NCI-H1105 (cell line): ENCODE data around the gene SUSD2.

ENCODE experiments used
- DNase-seq: peaks from one replicate; lab custom pipeline; 2025; lab: John Stamatoyannopoulos, UW

The SUSD2 gene

GRCh38 chr22:24149198-24149590 is 32.1 kb upstream of the SUSD2 start:
- no peak for DNase-seq

GRCh38 chr22:24153353-24153752 is 27.9 kb upstream of the SUSD2 start:
- DNase-seq, result no peak

DNA sequence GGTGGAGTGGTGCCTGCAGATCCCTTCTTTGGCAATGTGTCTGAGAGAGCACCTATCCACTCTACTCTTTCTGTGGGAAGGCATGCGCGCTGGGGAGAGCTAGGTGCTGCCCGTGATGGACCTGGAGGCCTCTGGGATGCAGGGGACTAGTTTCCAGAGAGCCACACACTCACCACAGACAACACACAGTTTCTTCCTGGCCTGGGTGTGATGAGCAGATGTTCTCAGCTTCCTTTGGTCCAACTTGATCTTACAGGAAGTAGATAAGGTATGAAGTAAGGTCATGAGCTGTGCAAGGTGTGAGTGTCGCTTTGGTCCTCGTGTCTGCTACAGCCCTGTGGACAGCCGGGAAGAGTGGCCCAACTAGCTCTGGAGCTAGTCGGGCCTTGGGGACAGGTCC is 27.3 kb upstream of the SUSD2 start:
- no peak for DNase-seq

GRCh38 chr22:24154826-24155225 is 26.5 kb upstream of the SUSD2 start:
- no peak for DNase-seq

DNA sequence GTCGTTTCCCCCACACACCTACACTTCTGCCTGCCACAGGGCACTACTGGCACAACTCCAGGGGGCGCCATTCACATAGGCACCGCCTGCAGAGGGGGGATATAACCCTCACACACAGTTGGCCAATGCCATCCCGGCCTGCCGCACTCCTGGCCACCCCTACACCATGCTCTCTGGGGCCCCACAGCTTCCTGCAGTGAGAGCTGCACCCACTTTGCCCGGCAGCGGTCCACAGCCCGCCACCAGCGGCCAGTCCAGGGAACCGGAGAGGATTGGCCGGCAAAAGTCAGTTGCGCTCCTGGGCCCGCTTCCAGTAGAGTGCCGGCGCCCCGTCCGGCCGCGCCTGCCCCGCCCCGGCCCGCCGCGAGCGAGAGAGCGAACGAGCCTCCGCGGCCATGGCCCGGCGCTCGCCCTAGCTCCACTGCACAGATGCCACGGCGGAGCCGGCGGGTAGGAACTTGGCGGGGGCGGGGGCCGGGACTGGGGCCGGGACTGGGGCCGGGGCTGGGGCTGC is 25.6 kb upstream of the SUSD2 start:
- peak; percentile 13 for DNase-seq

DNA sequence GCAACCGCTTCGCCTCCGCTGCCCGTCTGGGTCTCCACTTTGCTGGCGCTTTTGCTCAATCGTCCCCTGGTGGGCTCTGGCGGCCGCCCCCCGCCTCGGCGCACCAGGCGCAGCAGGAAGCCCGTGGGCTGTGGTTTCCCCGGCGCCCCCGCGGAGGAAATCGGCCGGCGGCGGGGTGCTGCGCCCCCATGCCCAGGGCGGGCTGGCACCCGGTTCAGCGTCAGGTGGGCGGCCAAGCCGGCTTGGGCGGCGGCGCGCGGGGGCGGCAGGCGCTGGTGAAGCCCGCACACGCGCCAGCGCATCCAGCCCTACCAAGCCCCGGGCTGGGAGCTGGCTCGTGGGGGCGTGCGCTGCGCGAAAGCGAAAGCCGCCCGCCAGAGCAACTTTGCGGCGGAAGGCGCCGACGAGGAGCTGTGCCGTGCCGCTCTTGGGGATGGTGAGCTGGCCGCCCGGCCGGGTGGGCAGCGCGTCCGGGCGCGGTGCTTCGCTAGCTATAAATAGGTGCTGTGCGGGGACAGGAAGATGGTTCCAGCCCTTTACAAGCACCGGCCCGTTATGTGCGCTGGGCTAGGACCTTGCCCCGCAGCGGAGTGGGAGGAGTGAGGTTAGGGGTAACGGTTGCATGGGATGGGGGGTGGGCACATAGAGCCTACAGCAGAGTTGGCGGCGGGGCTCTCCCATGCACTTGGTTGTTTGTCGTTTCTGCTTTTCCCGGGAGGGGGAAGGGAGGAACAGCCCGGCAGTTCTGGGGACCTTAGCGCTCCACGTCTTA is 25.0 kb upstream of the SUSD2 start:
- no peak for DNase-seq

- peak; percentile 86 for DNase-seq
These were observed 24.1 kb upstream of the SUSD2 start for GRCh38 chr22:24156913-24157821.

DNA sequence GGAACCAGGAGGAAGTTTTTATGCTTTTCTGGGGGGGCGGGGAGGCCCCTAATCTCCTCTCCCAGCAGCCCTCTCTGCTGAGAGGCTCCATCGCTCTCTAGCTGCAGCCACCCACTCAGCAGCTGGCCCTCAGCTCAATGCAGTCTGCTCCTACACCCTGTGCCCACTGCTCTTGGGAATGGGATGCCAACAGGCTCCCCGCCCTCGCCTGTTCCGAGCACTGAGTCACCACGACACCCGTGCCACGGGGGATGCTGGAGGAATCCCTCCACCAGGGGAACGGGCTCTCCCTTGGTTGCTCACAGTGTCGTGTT is 23.5 kb upstream of the SUSD2 start:
- DNase-seq, result no peak

DNA sequence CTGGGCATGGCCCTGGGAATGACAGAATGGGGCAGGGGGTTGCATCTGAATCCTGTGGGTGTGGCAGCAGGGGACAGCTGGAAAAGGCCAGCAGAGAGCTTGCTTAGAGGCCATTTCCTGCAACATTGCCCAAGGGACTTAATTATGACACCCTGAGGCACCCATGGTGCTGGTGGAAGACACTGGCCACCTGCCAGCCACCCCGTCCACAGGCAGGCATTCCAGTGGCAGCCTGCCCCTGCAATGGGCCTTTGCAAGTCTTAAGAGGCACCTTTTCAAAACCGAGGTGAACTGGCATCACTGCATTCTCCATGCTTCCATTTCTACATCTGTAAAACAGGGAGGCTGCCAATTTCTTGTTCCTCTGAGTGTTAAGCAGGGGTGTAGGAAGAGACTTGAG is 21.6 kb upstream of the SUSD2 start:
- DNase-seq, result no peak

DNA sequence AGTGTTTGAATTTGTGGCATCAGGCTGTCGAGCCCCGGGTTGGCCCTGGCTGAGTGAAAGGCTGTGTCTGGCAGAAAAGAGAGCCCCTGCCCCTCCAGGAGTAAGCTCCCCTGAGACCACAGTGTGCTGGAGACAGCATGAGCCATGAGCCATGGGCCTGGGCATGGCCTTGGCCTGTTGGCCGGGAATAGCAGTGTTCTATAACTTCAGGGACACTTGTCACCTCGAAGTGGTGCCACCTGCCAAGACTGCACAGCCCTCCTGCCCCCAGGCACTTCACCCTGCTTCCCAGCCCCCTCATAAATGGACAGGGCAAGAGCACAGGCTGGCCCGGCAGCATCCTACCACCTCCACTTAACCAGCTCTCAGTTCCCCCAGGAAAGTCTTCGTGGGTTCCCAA is 20.7 kb upstream of the SUSD2 start:
- DNase-seq, result no peak

DNA sequence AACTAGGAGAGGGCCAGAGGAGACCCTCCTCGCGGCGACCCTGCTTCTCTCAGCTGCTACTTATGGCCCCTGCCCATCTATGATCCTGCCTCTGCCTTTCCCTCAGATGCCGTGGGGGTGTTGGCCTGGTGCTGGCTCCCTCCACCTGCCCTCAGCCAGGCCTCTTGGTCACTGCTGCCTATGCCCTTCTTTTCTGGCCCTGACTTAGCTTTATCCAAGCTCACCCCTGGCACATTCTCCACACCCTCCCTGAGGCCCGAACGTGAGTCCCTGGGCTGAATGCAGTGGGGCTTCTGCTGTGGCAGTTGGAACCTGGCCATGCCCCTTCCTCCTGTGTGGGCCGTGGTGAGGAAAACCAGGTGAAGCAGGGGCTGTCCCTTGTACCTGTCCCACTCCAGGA is 19.8 kb upstream of the SUSD2 start:
- DNase-seq, result no peak

DNA sequence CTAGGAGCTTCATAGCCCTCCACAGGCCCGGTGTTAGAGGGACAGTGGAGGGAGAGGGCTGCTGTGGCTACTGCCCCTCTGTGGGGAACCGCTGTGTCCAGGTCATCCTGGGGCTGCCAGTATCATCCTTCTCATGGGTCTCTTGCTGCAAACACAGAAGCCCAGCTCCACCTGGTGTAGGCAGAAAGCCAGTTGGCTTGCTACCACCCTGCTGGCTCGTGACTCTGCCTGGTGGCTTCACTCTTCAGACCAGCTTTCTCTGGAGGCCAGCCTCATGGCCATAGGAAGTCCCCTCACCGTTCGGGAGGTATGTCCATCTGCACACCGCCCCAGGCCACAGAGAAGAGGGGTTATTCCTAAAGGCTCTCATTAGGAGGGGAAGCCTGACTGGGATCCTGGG is 19.4 kb upstream of the SUSD2 start:
- DNase-seq, result no peak

DNA sequence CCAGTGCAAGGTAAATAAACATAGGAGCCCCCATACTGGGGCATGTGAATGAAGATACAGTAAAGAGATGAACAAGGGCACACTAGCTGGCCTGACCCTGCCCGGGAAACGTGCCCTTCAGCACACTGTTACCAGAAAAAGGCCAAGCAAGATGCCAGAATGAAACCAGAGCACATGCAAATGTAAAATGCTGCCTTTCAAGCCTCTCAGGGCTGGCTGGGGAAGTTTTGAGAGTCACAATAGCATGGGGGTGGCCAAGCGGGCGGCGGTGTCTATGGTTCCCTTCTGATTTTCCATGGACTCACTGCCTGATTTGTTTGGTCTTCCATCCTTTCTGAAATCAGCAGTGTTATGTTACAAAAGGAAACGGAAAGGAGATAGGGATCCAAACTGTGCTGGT is 18.9 kb upstream of the SUSD2 start:
- DNase-seq, result no peak

DNA sequence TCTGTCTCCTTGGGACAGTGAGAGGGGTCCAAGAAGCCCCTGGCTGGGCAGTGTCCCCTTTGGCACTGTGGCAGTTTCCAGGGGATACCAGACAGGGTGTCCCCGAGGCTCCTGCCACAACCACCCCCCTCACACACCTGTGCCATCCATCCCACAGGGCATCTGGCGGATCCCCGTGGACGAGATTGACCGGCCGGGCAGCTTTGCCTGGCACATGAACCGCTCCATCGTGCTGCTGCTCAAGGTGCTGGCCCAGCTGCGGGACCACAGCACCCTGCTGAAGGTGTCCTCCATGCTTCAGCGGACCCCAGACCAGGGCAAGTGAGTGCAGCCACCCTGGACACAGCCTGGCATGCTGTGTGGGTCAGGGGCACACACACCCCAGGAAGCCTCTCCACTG is 17.0 kb upstream of the SUSD2 start:
- DNase-seq, result no peak

DNA sequence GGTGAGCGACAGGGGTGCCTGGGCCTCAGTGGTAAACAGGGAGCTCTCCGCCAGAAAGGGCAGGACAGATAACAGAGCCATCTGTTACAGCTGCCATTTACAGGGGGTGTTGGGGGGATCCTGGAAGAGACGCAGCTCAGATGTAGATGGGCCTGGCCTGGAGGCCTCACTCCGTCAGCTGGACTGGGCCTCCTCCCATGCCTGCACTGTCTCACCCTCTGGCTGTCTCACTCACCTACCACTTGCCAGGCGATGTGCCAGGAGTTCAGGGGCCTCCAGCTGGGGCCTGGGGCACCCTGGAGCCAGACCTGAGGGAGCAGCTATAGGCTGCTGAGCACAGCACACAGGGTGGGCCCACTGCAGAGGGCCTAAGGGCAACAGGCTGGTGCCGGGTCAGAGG is 16.3 kb upstream of the SUSD2 start:
- no peak for DNase-seq

DNA sequence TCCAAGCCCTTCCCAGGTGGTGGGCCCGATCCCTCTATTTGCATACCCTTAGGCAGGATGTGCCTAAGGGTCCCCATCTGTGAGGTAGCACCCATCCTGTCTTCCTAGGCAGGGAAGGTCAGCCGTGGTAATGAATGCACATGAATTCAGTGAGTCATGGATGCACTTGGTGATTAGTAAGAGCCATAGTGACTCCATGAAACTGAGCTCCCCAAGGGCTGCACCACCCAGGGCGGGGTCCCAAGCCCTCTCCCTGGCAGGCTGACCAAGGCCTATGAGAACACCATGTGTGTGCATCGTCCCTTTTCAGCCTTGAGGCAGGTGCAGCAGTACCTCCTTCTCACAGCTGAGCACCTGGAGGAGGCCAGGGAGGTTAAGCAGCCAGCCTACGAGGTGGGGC is 15.6 kb upstream of the SUSD2 start:
- DNase-seq, result no peak

- DNase-seq, result no peak
These were observed 14.5 kb upstream of the SUSD2 start for GRCh38 chr22:24166811-24167210.

DNA sequence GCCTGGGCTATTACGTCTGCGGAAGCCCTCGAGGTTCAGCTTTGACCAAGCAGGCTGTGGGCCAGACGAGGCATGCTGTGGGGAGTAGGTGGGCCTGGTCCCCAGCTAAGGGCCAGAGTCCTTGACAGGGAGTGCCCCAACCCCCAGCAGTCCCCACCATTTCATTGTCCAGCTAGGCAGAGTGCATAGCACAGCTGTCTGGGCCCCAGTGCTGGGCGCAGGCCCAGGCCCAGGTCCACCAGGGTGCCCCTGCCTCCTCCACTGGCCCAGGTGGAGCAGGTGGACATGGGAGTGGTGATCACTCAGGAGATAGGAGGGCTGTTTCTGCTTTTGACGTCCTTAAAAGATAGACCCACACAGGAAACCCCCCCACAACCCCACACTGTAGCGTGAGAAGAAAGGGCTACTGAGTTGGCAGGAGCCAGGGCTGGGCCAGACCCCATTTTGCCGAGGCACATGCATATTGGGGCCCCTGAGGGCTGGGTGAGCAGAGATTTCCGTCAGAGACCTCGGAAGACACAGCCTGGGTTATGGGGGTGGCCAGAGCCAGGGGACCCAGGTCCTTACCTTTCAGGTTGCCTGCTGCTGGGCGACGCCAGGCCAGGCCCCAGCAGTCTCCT is 11.7 kb upstream of the SUSD2 start:
- DNase-seq, result no peak

- DNase-seq, result no peak
These were observed 11.1 kb upstream of the SUSD2 start for GRCh38 chr22:24170188-24170587.

- DNase-seq, result no peak
These were observed 10.7 kb upstream of the SUSD2 start for GRCh38 chr22:24170632-24171031.

- DNase-seq, result no peak
These were observed 9.5 kb upstream of the SUSD2 start for GRCh38 chr22:24171822-24172221.

DNA sequence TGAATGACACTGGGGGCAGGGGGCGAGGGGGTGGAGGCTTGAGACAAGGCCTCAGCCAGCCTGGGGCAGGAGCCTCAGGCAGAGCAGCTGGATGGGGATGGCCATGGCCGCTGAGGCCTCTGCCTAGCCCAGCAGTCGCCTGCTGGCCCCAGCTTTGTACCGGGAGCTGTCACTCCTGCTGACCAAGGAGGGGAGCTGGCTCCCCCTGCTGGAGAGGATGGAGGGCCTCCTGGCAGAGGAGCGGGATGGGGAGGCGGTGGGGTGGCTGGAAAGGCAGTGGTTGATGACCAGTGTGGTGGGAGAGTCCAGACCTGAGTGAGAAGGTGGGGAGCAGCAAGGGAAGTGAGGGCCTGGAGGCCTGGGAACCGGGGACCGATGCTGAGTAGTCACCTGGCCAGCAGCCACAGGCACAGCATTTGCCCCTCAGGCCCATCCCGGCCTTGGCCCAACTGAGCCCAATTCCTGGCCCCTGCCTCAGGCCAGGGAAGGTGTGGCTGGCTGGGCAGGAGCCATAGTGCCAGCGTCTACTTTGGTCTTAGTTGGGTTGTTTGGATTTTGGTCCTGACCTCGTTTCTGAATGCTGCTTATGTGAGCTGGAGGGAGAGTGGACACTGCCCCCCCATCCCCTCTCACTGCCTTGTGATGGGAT is 6.0 kb upstream of the SUSD2 start:
- DNase-seq, result peak; percentile 43
